DMS114 treated with DMSO at 0.1 percent for 48 hours (cell line): ENCODE results near the gene ADAM21.
"Not testable (repeated sequence)": the region's sequence is repeated elsewhere in the genome, so short reads cannot be mapped to it uniquely, and the experiment has no call there.

Source experiments
- DNase-seq: peaks from one replicate; lab custom pipeline; 2025; ENCODE audit not compliant: unreplicated experiment; lab: John Stamatoyannopoulos, UW

Gene ADAM21

DNA sequence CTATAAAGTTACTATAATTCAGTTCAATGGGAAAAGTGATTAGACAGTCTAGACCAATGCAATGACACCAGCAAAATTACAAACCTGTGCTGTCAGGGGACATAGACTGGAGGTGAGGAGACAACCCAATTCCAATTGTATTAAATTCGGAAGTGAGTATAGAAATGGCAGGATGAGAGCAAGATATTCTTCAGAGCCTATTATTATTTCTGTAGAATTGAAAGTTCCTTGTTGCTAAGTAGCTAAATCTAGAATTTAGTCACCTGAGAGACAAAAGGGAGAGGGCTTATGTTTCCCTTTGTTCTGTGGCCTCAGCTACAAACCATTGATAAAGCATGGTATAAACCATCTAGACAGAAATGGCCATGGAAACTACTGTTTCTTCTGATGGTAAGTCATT, at the start of gene ADAM21:
TSS of gene ADAM21 (plus strand) at position 301 of the 400 bp plus-strand sequence. CDS start 5,326 bp downstream, outside the sequence.
- DNase-seq, result no peak

DNA sequence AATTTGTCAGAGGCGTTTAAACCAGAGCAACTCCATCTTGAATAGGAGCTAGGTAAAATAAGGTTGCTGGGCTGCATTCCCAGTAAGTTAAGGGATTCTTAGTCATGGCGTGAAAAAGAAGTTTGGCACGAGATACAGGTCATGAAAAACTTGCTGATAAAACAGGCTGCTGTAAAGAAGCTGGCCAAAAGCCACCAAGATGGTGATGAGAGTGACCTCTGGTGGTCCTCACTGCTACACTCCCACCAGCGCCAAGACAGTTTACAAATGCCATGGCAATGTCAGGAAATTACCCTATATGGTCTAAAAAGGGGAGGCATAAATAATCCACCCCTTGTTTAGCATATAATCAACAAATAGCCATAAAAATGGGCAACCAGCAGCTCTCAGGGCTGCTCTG, 48.6 kb upstream of the ADAM21 start:
- DNase-seq, result not testable (repeated sequence)

DNA sequence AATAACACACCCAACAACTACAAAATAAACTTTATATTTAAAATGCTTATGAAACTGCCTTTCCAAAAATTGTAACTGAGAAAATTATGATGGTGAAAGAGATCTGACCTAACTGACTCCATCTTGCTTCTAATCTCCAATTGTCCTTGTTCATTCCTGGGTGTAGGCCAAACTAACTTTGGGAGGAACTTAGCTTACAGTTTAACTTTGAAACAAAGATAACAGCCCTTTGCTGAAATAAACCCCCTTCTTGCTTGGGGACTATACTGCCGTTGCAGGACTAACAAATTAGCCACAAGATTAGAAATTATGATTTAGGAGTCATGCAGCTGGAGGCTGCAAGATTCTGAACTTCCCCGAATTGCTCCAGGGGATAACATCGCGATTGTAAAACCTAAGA, 45.8 kb upstream of the ADAM21 start:
- not testable (repeated sequence) for DNase-seq

DNA sequence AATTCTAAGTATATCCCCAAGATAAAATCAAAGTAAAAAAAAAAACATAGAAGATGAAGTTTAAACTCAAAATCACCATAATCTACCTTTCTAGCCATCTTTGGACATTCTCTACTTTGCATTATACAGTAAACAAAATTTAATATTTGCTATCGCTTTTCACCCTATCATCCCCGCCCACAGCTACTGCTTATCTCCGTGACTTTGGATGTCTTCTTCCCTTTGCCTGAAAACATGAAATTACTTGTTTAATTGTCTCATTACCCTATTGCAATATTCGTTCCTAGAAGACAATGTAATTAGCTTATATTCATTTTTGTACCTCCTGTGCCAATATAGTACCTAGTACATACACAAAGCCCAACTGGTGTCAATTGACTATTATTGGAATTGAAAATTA, 44.4 kb upstream of the ADAM21 start:
- no peak for DNase-seq

DNA sequence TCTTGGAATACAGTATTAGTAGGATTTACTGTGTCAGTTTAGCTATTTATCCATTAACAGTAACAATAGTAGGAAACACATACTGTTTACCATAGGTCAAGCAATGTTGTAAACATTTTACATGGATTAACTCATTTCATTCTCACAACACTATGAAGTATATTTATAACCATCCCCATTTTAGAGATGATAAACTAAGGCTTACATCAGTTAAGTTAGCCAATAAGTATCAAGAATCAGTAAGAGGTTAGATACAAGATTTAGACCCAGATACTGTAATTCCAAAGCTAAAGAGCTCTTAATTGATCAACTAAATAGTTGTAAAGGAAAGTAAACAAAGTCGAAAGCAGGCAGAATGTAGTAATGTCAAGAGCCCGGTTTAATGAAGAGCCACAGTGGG, 36.2 kb upstream of the ADAM21 start:
- no peak for DNase-seq

DNA sequence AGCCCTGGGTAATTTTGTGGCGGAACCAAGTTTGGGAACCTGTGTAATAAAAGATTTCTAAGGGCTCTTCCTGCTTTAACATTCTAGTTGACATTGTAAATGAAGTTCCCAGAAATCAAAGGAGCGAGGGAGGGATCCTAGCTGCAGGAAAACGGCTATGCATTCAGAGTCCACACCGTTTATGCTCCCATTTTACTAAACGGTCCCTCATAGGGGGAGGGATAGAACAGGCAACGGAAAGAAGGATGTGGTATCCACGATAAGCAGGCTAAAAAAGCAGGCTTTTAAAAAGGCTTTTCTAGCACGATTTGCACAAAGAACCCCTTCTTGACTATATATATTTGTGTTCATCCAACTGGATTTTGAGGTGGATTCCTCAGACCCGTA, 35.6 kb upstream of the ADAM21 start:
- no peak for DNase-seq

DNA sequence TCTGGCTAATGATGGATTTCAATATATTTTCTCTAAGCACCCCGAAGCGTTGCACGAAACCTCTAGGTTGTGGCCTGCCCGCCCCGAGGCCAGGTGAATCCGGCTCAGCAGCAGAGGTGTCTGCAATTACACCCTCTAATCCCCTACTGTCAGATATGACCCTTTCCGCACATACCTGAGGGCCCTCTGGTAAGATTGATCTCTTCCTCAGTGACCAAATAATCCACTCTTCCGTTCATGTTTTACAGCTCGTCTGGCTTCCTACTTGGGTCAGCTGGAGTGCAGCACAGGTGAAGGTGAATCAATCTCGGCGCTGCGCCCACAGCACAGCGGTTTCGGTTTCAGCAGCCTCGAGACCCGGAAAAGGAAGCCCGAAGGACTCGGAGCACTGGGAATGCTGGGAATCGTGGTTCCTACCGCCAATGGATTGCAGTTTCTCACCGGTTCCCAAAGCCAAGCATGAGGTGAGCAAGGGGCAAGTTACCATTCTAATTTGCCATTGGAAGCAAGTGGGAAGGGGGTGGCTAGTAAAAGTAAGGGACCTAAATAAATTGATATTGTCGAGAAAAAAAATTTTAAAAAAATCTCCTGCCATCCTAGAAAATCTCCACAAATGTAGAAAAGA, 35.1 kb upstream of the ADAM21 start, which contains the start of gene SYNJ2BP:
TSS of gene SYNJ2BP (minus strand) at position 366 of the 625 bp plus-strand sequence. CDS start at position 239, 127 bp downstream.
- peak; percentile 67 for DNase-seq

DNA sequence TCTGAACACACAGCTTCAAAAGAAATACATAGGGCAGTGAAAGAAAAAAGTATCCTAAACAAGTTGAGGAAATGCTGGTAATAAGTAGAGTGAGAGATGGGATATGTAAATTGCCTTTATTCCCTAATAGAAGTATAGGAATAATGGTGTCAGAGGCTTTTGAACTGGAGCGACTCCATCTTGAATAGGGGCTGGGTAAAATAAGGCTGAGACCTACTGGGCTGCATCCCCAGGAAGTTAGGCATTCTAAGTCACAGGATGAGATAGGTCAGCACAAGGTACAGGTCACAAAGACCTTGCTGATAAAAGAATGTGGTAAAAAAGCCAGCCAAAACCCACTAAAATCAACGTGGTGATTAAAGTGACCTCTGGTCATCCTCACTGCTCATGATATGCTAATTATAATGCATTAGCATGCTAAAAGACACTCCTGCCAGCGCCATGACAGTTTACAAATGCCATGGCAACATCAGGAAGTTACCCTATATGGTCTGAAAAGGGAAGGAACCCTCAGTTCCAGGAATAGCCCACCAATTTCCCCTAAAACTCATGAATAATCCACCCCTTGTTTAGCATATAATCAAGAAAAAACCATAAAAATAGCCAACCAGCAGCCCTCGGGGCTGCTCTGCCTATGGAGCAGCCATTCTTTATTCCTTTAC, 32.6 kb upstream of the ADAM21 start:
- DNase-seq, result not testable (repeated sequence)

DNA sequence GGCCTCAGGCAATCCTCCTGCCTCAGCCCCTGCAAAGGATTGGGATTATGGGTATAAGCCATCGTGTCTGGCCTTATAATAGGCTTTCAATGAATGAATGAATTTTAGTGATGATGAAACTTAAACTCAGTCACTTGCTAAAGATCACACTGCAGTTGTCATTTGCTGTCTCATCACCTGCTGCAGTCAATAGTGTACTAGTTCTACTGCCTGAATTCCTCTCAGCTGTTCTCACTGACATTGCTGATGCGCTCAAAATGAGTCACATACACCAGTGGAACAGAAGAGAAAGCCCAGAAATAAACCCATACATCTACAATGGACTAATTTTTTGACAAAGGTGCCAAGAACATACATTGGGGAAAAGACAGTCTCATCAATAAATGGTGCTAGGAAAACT, 29.4 kb upstream of the ADAM21 start:
- no peak for DNase-seq

DNA sequence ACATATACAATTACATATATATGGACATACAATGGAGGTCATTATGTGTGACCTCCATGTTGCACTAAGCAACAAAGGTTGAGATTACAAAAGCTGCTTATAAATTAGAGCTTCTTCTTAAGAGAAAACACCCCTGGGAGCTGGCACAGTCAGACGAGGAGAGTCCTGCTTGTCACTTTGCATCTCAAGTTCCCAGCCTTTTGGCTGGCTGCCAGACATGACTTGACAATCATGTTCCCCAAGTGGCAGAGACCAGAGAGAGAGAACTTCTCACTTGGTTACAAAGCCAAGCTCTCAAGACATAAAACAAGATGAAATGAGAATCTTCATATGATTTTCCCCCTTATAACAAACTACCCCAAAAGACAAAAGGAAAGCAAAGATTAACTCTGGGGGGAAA, 26.6 kb upstream of the ADAM21 start:
- DNase-seq, result no peak

DNA sequence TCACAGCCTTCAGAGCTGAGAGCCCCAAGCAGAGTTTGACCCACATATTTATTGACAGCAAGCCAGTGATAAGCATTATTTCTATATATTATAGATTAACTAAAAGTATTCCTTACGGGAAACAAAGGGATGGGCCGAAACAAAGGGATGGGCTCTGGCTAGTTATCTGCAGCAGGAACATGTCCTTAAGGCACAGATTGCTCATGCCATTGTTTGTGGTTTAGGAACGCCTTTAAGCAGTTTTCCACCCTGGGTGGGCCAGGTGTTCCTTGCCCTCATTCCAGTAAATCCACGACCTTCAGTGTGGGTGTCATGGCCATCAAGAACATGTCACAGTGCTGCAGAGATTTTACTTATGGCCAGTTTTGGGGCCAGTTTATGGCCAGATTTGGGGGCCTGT, 25.4 kb upstream of the ADAM21 start:
- not testable (repeated sequence) for DNase-seq

DNA sequence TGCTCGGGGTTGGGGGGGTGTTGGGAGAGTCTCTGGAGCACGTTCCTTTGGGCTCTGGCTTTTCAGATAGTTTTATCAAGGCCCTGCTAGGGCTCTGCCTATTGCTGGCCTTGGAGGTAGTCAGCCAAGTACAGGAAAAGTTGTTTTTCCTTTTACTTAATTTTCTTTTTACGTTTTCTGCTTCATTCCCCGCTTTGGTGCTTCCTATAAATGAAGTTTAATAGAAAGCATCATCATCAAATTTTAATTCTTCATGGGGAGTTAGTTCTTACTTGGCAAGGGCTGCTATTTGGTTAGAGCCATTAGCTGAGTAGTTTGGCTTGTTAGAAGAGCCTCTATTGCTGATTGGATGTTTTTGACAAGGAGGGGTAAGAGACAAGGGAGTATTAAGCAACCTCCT, 15.1 kb upstream of the ADAM21 start:
- no peak for DNase-seq

DNA sequence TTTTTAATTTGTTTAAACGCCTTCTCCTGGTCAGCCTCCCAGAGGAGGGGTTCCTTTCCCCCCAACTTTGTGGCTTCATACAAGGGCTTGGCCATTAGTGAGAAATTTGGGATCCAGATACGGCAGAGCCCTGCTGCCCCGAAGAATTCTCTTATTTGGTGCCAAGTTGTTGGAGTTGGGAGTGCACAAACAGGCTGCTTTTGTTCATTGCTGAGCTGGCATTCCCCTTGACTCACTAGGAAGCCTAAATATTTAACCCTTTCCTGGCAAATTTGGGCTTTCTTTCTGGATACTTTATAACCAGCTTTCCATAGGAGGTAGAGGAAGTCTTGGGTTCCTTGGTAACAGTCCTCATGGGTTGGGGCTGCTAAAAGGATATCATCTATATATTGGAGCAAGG, 10.3 kb upstream of the ADAM21 start:
- DNase-seq, result no peak

DNA sequence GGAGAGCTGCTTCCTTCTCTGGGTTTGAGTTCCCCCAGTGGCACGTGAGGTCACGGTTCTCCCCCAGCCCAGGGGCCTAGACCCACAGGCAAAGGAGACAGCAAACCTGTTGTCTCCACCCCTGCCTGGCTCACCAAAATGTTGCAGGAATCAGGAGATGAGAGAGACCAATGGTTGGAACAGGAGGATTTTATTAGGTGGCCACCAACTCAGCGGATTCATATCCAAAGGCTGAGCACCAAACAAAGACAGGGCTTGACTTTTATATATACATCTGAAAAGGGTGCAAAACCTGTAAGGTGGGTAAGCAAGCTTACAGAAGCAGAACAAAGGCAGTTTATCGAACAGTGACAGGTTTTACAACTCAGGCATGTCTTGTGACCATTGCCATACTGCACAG, 9.2 kb upstream of the ADAM21 start:
- no peak for DNase-seq

DNA sequence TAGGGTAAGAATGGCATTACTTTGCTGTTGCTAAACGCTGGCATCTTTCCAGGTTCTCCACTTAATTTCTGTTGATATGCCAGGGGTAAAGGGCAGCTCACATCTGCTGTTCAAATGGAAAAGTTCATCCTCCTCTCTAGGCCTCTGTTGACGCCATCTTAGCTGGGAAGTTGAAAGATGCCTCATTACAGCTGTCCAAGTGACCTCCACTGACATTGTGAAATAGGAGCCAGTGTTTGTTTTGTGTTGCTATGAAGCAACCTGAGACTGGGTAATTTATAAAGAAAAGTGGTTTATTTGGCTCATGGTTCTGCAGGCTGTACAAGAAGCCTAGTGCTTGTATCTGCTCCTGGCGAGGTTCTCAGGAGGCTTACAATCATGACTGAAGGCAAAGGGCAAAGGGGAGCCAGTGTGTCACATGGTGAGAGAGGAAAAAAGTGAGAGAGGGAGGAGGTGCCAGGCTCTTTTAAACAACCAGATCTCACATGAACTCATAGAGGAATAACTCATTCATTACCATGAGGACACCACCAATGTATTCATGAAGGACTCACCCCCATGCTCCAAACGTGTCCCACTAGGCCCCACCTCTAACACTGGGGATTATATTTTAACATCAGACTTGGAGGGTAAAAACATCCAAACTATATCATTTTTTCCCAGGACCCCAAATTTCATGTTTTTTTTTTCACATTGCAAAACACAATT, 3.2 kb upstream of the ADAM21 start:
- no peak for DNase-seq

DNA sequence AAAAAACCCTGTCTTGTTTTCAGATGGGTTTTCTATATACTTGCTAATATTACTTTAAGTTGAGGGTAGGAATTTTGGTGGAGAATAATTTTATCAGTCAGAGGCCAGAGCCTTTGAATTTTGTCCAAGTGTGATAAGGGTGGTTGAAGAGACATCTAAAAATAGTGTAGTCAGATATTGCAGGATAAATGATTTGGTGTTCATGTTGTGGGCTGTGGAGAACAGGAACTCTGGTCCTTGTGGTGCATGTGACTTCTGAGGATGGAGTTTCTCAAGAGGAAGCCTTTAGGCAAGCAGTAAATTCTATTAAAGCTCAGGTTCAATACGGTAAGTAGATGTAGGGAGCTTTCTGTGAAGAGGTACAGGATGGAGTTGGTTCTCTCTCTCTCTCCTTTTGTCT, 2.8 kb downstream of the ADAM21 start:
- DNase-seq, result no peak

DNA sequence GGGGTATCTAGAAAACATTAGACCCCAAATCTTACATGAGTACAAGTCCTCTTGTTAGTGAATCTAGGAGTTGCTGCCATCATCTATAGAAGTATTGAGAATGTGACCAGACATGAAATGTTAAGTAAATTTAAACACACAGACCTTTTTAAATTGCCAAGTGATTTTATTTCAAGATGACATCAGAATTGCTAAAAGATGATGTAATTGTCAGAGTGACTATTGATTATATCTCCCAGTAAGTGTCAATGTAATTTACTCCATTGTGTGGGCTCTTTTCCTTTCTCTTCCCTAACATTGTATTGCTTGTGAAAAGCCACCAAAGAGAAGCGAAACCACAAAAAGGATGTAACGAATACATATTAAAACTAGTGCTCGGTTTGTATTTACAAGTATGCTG, 16.8 kb downstream of the ADAM21 start:
- DNase-seq, result no peak

DNA sequence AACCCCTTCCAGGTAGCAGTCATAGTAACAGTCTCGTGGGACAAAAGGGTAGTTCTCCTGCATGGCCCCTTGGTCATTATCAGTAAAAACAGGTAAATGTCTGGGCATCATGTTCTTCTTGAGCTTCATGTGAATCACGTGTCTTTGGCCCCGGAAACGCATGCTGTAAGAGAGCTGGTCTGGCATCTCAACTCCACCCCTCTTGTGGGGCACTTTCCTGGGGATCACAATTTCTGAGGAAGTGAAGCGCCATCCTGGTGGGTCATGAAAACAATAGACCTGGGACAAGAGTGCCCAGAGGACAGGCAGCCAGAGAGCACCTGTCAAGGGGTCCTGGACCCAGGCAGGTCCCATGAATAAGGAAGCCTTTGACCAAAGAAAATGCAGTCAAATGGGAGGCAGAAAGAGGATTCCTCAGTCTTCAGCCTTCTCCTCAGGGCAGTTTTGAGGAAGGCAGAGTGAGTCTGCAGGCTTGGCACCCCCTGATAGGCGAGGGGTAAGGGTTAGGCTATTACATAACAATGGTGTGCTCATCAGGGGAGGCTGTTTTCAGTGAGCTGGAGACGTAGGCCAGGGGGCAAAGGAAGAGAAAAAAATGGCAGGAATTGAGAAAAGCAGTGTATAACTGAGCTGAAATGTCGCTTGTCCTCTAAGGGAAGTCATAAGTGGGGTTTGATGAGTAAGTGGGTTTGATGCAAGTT, 19.0 kb downstream of the ADAM21 start:
- not testable (repeated sequence) for DNase-seq

DNA sequence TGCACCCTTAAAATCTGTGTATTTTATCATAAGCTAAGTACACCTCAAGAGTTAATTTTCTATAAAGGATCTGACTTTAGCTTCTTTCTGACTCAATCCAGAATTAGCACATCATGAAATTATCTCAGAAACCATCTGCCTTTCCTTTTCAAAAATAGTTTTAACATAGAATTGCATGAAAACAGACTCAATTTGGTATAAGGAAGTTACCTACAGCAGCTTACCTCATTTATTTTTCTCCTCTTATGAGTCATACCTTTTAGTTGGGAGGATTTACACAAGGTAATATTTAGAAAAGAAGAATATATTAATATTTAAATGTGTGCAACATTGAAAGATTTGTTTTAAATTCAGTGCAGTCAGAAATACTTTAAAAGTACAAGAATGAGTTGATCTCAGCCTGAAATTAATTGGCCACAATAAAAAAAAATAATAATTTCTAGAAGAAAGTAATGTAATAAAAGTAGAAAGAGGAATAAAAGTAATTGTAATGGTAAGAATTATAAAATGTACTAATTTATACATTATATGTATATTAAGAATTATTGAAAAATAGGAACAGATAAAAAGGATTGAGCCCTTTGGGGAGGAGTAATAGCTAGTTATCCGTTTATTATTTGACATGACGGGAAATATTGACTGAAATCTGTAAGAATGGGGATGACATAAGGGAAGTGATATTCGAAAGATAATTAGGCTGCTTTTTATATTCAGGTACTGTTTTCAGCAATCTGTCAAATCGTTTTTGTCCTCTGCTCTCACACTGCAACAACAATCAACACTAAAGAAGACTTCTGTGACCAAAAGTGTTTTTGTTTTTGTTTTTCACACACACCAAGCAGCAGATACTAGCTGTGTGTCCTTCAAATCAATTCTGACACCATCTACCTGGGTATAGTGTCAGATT, 20.5 kb downstream of the ADAM21 start:
- no peak for DNase-seq

DNA sequence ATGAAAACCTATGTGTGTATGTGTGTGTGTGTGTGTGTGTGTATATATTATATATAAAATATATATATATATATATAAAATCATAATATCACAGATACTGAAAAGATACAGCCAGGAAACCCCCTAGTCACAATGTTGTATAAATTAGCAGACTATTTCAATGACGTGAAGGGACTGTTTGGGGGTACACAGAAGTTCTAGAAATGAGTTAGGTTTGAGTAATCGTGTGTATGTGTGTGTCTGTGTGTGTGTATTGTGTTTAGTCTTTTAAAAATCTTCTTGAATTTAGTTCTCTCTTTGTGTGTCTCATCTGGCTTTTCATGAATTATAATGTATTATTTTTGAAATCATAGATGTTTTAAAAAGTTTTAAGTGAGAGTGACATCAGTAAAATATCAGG, 21.9 kb downstream of the ADAM21 start:
- DNase-seq, result no peak

DNA sequence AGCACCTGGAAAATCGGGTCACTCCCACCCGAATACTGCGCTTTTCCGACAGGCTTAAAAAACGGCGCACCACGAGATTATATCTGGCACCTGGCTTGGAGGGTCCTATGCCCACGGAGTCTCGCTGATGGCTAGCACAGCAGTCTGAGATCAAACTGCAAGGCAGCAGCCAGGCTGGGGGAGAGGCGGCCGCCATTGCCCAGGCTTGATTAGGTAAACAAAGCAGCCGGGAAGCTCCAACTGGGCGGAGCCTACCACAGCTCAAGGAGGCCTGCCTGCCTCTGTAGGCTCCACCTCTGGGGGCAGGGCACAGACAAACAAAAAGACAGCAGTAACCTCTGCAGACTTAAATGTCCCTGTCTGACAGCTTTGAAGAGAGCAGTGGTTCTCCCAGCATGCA, 23.5 kb downstream of the ADAM21 start:
- not testable (repeated sequence) for DNase-seq
